BLaER1 (cell line): ENCODE data around the gene ZNF507.

Source experiments
- H3K27ac ChIP-seq: shearing (Covaris generic); formaldehyde crosslinking; 2 replicates; pipeline ENCODE4 v1.8.1; 2022
- H3K27me3 ChIP-seq: shearing (Covaris generic); formaldehyde crosslinking; 2 replicates; pipeline ENCODE4 v1.8.1; 2022
- H3K36me3 ChIP-seq: shearing (Covaris generic); formaldehyde crosslinking; 2 replicates; pipeline ENCODE4 v1.8.1; 2022
- H3K4me1 ChIP-seq: shearing (Covaris generic); formaldehyde crosslinking; 2 replicates; pipeline ENCODE4 v1.8.1; 2022
- H3K4me2 ChIP-seq: shearing (Covaris generic); formaldehyde crosslinking; 2 replicates; pipeline ENCODE4 v1.8.1; 2022
- H3K4me3 ChIP-seq: shearing (Covaris generic); formaldehyde crosslinking; 2 replicates; pipeline ENCODE4 v1.8.1; 2022
- H3K9ac ChIP-seq: shearing (Covaris generic); formaldehyde crosslinking; 2 replicates; pipeline ENCODE4 v1.8.1; 2022
- H3K9me3 ChIP-seq: shearing (Covaris generic); formaldehyde crosslinking; 2 replicates; pipeline ENCODE4 v1.8.1; 2022
- H4K20me1 ChIP-seq: shearing (Covaris generic); formaldehyde crosslinking; 2 replicates; pipeline ENCODE4 v1.8.1; 2022
- Cebpa-rat ChIP-seq: shearing (Covaris generic); IDR thresholded peaks from 2 replicates; pipeline ENCODE4 v1.8.1; 2022

Gene ZNF507

DNA sequence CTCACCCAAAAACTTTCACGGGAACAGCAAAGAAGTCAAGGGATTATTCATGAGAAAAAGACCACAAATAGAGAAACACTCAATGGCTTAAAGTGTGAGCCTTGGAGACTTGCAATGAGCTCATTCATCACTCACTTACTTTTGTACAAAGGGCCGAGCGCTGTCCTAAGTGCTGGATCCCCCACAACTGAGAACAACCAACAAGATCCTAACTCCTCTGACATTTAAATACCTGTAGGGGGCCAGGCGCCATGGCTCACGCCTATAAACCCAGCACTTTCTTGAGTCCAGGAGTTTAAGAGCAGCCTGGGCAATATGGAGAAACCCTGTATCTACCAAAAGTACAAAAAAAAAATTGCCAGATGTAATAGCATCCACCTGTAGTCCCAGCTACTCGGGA is 29.4 kb upstream of the ZNF507 start:
- no peaks in the 10 kb centered on the region for H4K20me1 ChIP-seq
- no peak overlapping the region for H3K27ac ChIP-seq
- H3K4me2 ChIP-seq, result no peak overlapping the region
- no peak for TF ChIP-seq Cebpa-rat
- H3K36me3 ChIP-seq, result no peaks in the 10 kb centered on the region
- no peak overlapping the region for H3K9ac ChIP-seq
- H3K4me3 ChIP-seq, result no peak overlapping the region
- no peaks in the 10 kb centered on the region for H3K4me1 ChIP-seq
- no peaks in the 10 kb centered on the region for H3K27me3 ChIP-seq
- no peaks in the 10 kb centered on the region for H3K9me3 ChIP-seq

- H3K36me3 ChIP-seq, result no peaks in the 10 kb centered on the region
- H3K4me2 ChIP-seq, result no peak overlapping the region
- H3K27ac ChIP-seq, result no peak overlapping the region
- no peak for TF ChIP-seq Cebpa-rat
- no peaks in the 10 kb centered on the region for H4K20me1 ChIP-seq
- no peaks in the 10 kb centered on the region for H3K4me1 ChIP-seq
- no peaks in the 10 kb centered on the region for H3K9me3 ChIP-seq
- no peak overlapping the region for H3K9ac ChIP-seq
- H3K27me3 ChIP-seq, result no peaks in the 10 kb centered on the region
- no peak overlapping the region for H3K4me3 ChIP-seq
Measured at GRCh38 chr19:32317086-32317485, 28.3 kb upstream of the ZNF507 start.

DNA sequence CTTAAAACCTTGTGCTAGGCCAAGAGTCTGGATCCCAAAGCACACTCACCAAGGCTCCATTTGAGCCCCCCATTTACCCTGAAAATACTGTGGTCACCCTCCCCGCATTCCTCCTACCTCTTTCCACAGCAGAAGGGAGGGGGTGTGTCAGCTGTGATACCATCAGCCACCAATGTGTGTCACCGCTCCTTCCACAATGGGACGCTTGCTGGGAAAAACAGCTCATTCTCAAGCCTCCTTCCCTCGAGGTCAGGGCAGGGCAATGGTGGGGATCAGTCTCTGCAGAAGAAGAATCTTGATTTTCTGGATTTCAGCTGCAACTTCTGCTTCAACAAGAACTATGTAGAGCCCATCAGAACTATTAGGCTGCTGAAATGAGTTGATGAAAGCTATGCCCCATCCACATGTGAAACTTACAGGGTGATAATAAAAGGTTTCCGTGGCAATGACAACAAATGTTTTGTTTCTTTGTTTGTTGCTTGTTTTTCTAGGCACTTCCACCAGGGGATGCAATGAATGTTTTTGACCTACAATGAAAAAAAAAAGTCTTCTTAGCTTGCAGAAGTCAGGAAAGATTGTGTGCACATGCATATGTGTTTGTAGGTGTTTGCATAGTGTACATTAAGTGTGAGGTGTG is 26.4 kb upstream of the ZNF507 start:
- Histone ChIP-seq H3K4me3 (no peak overlapping the region), H3K36me3 (no peaks in the 10 kb centered on the region), H3K27ac (no peak overlapping the region), H3K9me3 (no peaks in the 10 kb centered on the region), H3K4me1 (no peaks in the 10 kb centered on the region), H3K9ac (no peak overlapping the region), H3K4me2 (no peak overlapping the region), H3K27me3 (no peaks in the 10 kb centered on the region), H4K20me1 (no peaks in the 10 kb centered on the region)
- no peak for TF ChIP-seq Cebpa-rat

GRCh38 chr19:32322541-32322940 is 22.9 kb upstream of the ZNF507 start:
- no peaks in the 10 kb centered on the region for H3K36me3 ChIP-seq
- H3K9me3 ChIP-seq, result no peaks in the 10 kb centered on the region
- TF ChIP-seq Cebpa-rat, result no peak
- H3K4me2 ChIP-seq, result no peak overlapping the region
- no peaks in the 10 kb centered on the region for H4K20me1 ChIP-seq
- no peaks in the 10 kb centered on the region for H3K4me1 ChIP-seq
- H3K4me3 ChIP-seq, result no peak overlapping the region
- no peaks in the 10 kb centered on the region for H3K27me3 ChIP-seq
- no peak overlapping the region for H3K27ac ChIP-seq
- H3K9ac ChIP-seq, result no peak overlapping the region

DNA sequence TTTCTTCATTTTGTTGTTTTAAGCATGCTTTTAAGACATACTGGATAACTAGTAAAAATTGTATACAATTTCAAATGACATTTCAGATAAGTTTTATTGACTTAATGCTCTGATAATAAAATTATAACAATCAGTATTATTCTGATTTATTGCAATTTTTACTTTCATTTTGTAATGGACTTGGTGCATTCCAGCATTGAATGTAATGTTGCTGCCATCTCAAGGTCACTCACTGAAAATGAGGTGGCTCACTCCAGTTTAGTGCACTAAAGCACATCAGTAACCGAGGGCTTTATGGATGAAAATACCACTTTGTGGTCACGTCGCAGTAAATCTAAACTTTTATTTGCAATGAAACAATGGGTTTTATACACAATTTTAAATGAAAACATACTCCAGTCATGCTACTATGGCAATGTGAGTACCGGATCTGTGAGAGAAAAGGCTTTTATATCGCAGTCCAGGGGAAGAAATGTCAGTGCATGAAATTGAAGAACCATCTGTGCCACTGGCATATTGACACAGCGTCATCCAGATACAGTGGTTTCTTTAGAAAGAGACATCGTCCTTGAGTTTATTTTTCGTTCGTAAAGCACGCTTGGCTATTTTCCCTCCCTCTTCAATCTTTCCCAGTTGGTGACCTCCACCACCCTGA is 20.7 kb upstream of the ZNF507 start:
- Histone ChIP-seq H3K27ac (no peak overlapping the region), H3K4me2 (no peak overlapping the region)

DNA sequence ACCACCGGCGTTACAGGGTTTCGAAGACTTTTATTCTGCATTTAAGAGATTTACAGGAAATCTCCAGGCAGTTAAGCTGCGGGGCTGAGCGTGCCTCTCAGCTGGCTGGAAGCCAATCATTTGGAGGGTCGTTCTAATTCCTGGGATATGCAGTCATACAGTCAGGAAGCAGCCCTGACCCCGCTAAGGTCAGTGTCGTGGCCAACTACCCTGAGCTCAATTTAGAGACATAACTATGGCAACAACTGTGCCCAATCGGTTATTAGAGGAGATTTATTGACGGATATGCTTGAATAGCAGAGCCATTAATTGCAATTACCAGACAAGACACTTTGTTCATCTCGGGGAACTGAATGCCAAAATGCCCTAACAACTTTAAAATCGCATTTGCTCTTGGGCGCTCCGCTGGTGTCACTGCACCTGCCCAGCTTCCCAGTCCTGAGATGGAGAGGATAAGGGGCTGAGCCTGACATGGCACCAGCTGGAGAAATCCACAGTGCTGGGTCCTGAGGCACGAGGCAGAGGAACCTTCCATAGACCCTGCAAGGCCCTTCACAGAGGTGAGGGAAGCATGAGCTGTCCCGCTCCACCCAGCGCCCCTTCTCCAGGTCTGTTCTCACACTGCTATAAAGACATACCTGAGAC is 15.1 kb upstream of the ZNF507 start:
- Histone ChIP-seq H3K9ac (no peak overlapping the region), H3K36me3 (no peaks in the 10 kb centered on the region), H3K4me3 (no peak overlapping the region), H3K27me3 (no peaks in the 10 kb centered on the region), H4K20me1 (no peaks in the 10 kb centered on the region), H3K4me2 (no peak overlapping the region), H3K27ac (no peak overlapping the region), H3K4me1 (no peaks in the 10 kb centered on the region), H3K9me3 (no peaks in the 10 kb centered on the region)
- no peak for TF ChIP-seq Cebpa-rat

More for the DNA sequence above, 20.7 kb upstream of the ZNF507 start:
- no peaks in the 10 kb centered on the region for H3K9me3 ChIP-seq
- no peaks in the 10 kb centered on the region for H4K20me1 ChIP-seq
- TF ChIP-seq Cebpa-rat, result no peak
- H3K27me3 ChIP-seq, result no peaks in the 10 kb centered on the region
- no peak overlapping the region for H3K9ac ChIP-seq
- H3K4me3 ChIP-seq, result no peak overlapping the region
- H3K4me1 ChIP-seq, result no peaks in the 10 kb centered on the region
- no peaks in the 10 kb centered on the region for H3K36me3 ChIP-seq

GRCh38 chr19:32333227-32333626 is 12.2 kb upstream of the ZNF507 start:
- TF ChIP-seq Cebpa-rat, result no peak
- H3K36me3 ChIP-seq, result no peaks in the 10 kb centered on the region
- H3K9me3 ChIP-seq, result no peaks in the 10 kb centered on the region
- no peak overlapping the region for H3K27ac ChIP-seq
- no peak overlapping the region for H3K4me2 ChIP-seq
- H4K20me1 ChIP-seq, result no peaks in the 10 kb centered on the region
- H3K9ac ChIP-seq, result no peak overlapping the region
- H3K27me3 ChIP-seq, result no peaks in the 10 kb centered on the region
- no peaks in the 10 kb centered on the region for H3K4me1 ChIP-seq
- no peak overlapping the region for H3K4me3 ChIP-seq

DNA sequence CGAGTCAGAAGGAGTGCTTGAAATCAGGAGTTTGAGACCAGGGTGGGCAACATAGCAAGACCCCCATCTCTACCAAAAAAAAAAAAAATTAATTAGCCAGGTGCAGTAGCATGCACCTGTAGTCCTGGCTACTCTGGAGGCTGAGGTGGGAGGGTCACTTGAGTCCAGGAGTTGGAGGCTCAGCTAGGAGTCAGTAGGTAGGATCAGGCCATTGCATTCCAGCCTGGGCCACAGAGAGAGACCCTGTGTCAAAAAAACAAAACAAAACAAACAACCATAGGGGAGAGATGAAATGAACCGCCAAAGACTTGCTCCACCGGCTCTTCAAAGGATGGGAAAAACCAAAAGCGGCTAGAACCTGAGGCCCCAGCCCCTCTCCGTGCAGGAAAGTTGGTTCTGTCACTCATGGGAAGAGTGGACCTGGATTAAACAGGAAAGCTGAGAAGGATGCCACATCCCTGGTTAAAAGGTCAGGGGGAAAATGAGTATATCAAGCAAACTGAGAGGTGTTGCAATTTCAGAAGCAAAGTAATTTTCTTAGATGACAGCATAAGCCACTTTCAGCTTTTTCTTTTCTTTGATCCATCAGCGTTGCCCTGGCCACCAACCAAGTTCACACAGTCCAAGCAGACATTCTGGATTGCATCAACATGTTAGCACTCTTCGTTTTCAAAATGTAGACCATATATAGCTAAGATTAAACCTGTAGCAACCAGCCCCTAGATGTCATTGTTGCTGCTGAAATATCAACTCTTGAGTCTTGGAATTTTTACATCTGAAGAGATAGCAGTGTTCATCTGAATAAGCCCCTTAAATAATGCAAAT is 8.9 kb upstream of the ZNF507 start:
- Histone ChIP-seq H3K27ac (no peak overlapping the region), H3K9me3 (no peaks in the 10 kb centered on the region), H3K4me1 (no peaks in the 10 kb centered on the region), H3K4me2 (no peak overlapping the region), H3K27me3 (no peaks in the 10 kb centered on the region), H3K9ac (no peak overlapping the region), H4K20me1 (no peaks in the 10 kb centered on the region), H3K4me3 (no peak overlapping the region), H3K36me3 (no peaks in the 10 kb centered on the region)
- no peak for TF ChIP-seq Cebpa-rat

GRCh38 chr19:32337084-32337808 is 8.2 kb upstream of the ZNF507 start:
- Histone ChIP-seq H3K4me3 (no peak overlapping the region), H3K4me1 (no peaks in the 10 kb centered on the region), H3K27me3 (no peaks in the 10 kb centered on the region), H3K9ac (no peak overlapping the region), H3K4me2 (no peak overlapping the region), H3K9me3 (no peaks in the 10 kb centered on the region), H4K20me1 (no peaks in the 10 kb centered on the region), H3K36me3 (no peaks in the 10 kb centered on the region), H3K27ac (no peak overlapping the region)
- TF ChIP-seq Cebpa-rat, result no peak
